ENCODE measurements around the gene PHETA1. TPM values are rescaled to one million over a fixed set of nuclear protein-coding genes. Genes with fewer than 3 reads are reported as not detected.

PHETA1 gene
- polyA plus RNA-seq, 3 donors = 3.4 to 15.3 (median 4.9) TPM

- peak overlapping the region; percentile 77 for H3K9ac ChIP-seq (ENCODE audit: insufficient read depth, low read length, poor library complexity, severe bottlenecking)
- H3K27ac Mint-ChIP-seq = peak overlapping the region in 1 of 7 donors; percentile 6
- peak overlapping the region; percentile 65 to 96 (median 91) for H3K4me3 ChIP-seq (replicated peaks in 1 of 3; ENCODE audit: low read depth in 2 of 3, low read length in 3 of 3)
- TF ChIP-seq CTCF (IDR thresholded peaks at IDR 0.05) = no peak
- H3K27ac ChIP-seq (ENCODE audit: low read depth in 1 of 2, low read length in 2 of 2) = no peak overlapping the region
- H3K36me3 Mint-ChIP-seq = peaks cover 37 to 43% of the 10 kb centered on the region in 2 donors
- peak overlapping the region; percentile 87 to 92 for H3K4me3 Mint-ChIP-seq
- H3K4me1 Mint-ChIP-seq = peaks cover 31% of the 10 kb centered on the region
- H3K27me3 ChIP-seq (ENCODE audit: control insufficient read depth in 2 of 2, insufficient read depth in 2 of 2, low read length in 2 of 2) = no peaks in the 10 kb centered on the region
- H3K9me3 ChIP-seq (replicated peaks in 1 of 2; ENCODE audit: control insufficient read depth in 1 of 2, insufficient read depth in 1 of 2, low read length in 2 of 2) = no peaks in the 10 kb centered on the region
- H3K9me3 Mint-ChIP-seq = peaks cover 0 to 1% (median 0%) of the 10 kb centered on the region in 7 donors
- peaks cover 0 to 8% (median 2%) of the 10 kb centered on the region in 3 donors for H3K27me3 Mint-ChIP-seq (ENCODE audit: low read depth in 3 of 3)
- peak overlapping the region; percentile 95 for H3K4me2 ChIP-seq (replicated peaks; ENCODE audit: extremely low read depth, low read length, poor library complexity, severe bottlenecking)
- peaks cover 19 to 26% of the 10 kb centered on the region in 2 donors for H3K36me3 ChIP-seq (replicated peaks in 1 of 2; ENCODE audit: control insufficient read depth in 1 of 2, insufficient read depth in 2 of 2, low read length in 2 of 2)
- intact Hi-C loops (cut with micrococcal nuclease) = no loop called here
- peaks cover 29 to 31% of the 10 kb centered on the region in 2 donors for H3K4me1 ChIP-seq (ENCODE audit: control insufficient read depth in 1 of 2, insufficient read depth in 2 of 2, low read length in 2 of 2)
- H4K20me1 ChIP-seq (ENCODE audit: insufficient read depth, low read length) = peaks cover 33% of the 10 kb centered on the region
- H2AFZ ChIP-seq (ENCODE audit: insufficient read depth, low read depth, low read length, poor library complexity, severe bottlenecking) = peak overlapping the region; percentile 90
- 78% methylated on average over 4 of the region's 7 CpGs for WGBS (ENCODE audit: insufficient coverage)
- DNase-seq = peak in 1 of 3 donors; percentile 8
- H3K79me2 ChIP-seq (ENCODE audit: insufficient read depth, low read length) = no peaks in the 10 kb centered on the region
Observed at GRCh38 chr12:111367661-111368221, 1.2 kb downstream of the PHETA1 start.

GRCh38 chr12:111366583-111366982 lies 2.3 kb downstream of the PHETA1 start:
- H3K4me2 ChIP-seq (replicated peaks; ENCODE audit: extremely low read depth, low read length, poor library complexity, severe bottlenecking) = no peak overlapping the region
- H3K79me2 ChIP-seq (ENCODE audit: insufficient read depth, low read length) = no peaks in the 10 kb centered on the region
- peaks cover 0 to 8% (median 2%) of the 10 kb centered on the region in 3 donors for H3K27me3 Mint-ChIP-seq (ENCODE audit: low read depth in 3 of 3)
- H2AFZ ChIP-seq (ENCODE audit: insufficient read depth, low read depth, low read length, poor library complexity, severe bottlenecking) = no peak overlapping the region
- peaks cover 31% of the 10 kb centered on the region for H3K4me1 Mint-ChIP-seq
- intact Hi-C loops (cut with micrococcal nuclease) = no loop called here
- no CpG with 5 or more reads among the region's 2 CpGs for WGBS (ENCODE audit: insufficient coverage)
- H3K9ac ChIP-seq (ENCODE audit: insufficient read depth, low read length, poor library complexity, severe bottlenecking) = no peak overlapping the region
- no peak overlapping the region for H3K4me3 ChIP-seq (replicated peaks in 1 of 3; ENCODE audit: low read depth in 2 of 3, low read length in 3 of 3)
- no peak overlapping the region for H3K27ac ChIP-seq (ENCODE audit: low read depth in 1 of 2, low read length in 2 of 2)
- H3K4me1 ChIP-seq (ENCODE audit: control insufficient read depth in 1 of 2, insufficient read depth in 2 of 2, low read length in 2 of 2) = peaks cover 29 to 31% of the 10 kb centered on the region in 2 donors
- peaks cover 0 to 1% (median 0%) of the 10 kb centered on the region in 7 donors for H3K9me3 Mint-ChIP-seq
- peak overlapping the region in 1 of 7 donors; percentile 33 for H3K27ac Mint-ChIP-seq
- TF ChIP-seq CTCF (IDR thresholded peaks at IDR 0.05) = no peak
- H3K9me3 ChIP-seq (replicated peaks in 1 of 2; ENCODE audit: control insufficient read depth in 1 of 2, insufficient read depth in 1 of 2, low read length in 2 of 2) = no peaks in the 10 kb centered on the region
- no peak overlapping the region for H3K4me3 Mint-ChIP-seq
- H4K20me1 ChIP-seq (ENCODE audit: insufficient read depth, low read length) = peaks cover 33% of the 10 kb centered on the region
- no peaks in the 10 kb centered on the region for H3K27me3 ChIP-seq (ENCODE audit: control insufficient read depth in 2 of 2, insufficient read depth in 2 of 2, low read length in 2 of 2)
- peaks cover 24 to 37% of the 10 kb centered on the region in 2 donors for H3K36me3 ChIP-seq (replicated peaks in 1 of 2; ENCODE audit: control insufficient read depth in 1 of 2, insufficient read depth in 2 of 2, low read length in 2 of 2)
- DNase-seq = no peak
- peaks cover 39 to 46% of the 10 kb centered on the region in 2 donors for H3K36me3 Mint-ChIP-seq
